H1 (cell line): ENCODE results near the gene MMD. TPM values are rescaled to one million over a fixed set of nuclear protein-coding genes. Genes with fewer than 3 reads are reported as not detected.

Source experiments
- CTCF ChIA-PET: fragments of 300-600 bp; sonication (Branson Sonifier 250); formaldehyde crosslinking; loops from one replicate; lab custom pipeline; 2021; ENCODE audit not compliant: partially characterized antibody; lab: Charles Lee
- POLR2A ChIA-PET: fragments of 300-600 bp; sonication (Branson Sonifier 250); formaldehyde crosslinking; loops from one replicate; lab custom pipeline; 2021; ENCODE audit warnings: inconsistent platforms; ENCODE audit not compliant: partially characterized antibody; lab: Charles Lee
- DNase-seq, 2 experiments: peaks; one replicate each; pipeline versions ENCODE4 v3.0.0 to v3.0.0-alpha.2; 2010 to 2022; ENCODE audit warnings: low spot score in 2 of 2, low read depth in 1 of 2, mixed read lengths in 1 of 2
- FAIRE-seq: peaks from 2 replicates; lab custom pipeline; 2011; peaks lifted over from hg19 to GRCh38; lab: Jason Lieb, UNC
- H2AFZ ChIP-seq: 2 replicates; pipeline ENCODE4 v1.8.1; 2012; ENCODE audit warnings: low read length, inconsistent platforms
- H2AK5ac ChIP-seq: 2 replicates; pipeline ENCODE4 v1.6.1; 2013; ENCODE audit warnings: low read depth, low read length
- H2BK120ac ChIP-seq: replicated peaks from 2 replicates; pipeline ENCODE3; 2013; ENCODE audit warnings: low read depth, low read length, inconsistent platforms
- H2BK12ac ChIP-seq: 2 replicates; pipeline ENCODE4 v1.6.1; 2013; ENCODE audit warnings: low read depth, low read length
- H2BK15ac ChIP-seq: 2 replicates; pipeline ENCODE4 v1.6.1; 2013; ENCODE audit warnings: low read length
- H2BK20ac ChIP-seq: 2 replicates; pipeline ENCODE4 v1.6.1; 2013; ENCODE audit warnings: low read length
- H2BK5ac ChIP-seq: 2 replicates; pipeline ENCODE4 v1.6.1; 2013; ENCODE audit warnings: low read depth, low read length
- H3K14ac ChIP-seq: 2 replicates; pipeline ENCODE4 v1.6.1; 2013; ENCODE audit warnings: inconsistent platforms; ENCODE audit not compliant: insufficient read length
- H3K18ac ChIP-seq: 2 replicates; pipeline ENCODE4 v1.6.1; 2013; ENCODE audit warnings: low read length; ENCODE audit errors: extremely low read depth
- H3K23ac ChIP-seq: 2 replicates; pipeline ENCODE4 v1.6.1; 2013; ENCODE audit warnings: inconsistent platforms; ENCODE audit not compliant: insufficient read length
- H3K23me2 ChIP-seq: 2 replicates; pipeline ENCODE4 v1.6.1; 2013; ENCODE audit warnings: low read depth, low read length
- H3K27ac ChIP-seq: 2 replicates; pipeline ENCODE4 v1.6.1; 2011; ENCODE audit warnings: low read depth, low read length, inconsistent platforms
- H3K27me3 ChIP-seq, 4 experiments: replicated peaks in 1 of 4; 1 replicate in 1 of 4; 2 replicates in 3 of 4; pipeline versions ENCODE4 v1.6.1 to v1.8.1; 2011 to 2013; ENCODE audit warnings: low read length in 3 of 4, mild to moderate bottlenecking in 3 of 4, inconsistent platforms in 2 of 4, mixed read lengths in 2 of 4, moderate library complexity in 1 of 4; ENCODE audit not compliant: control insufficient read depth in 3 of 4, insufficient read depth in 3 of 4; ENCODE audit errors: extremely low read depth in 1 of 4
- H3K36me3 ChIP-seq, 4 experiments: 2 replicates each; pipeline versions ENCODE4 v1.6.1 to v1.8.1; 2011 to 2013; ENCODE audit warnings: mild to moderate bottlenecking in 4 of 4, low read length in 3 of 4, moderate library complexity in 2 of 4, control low read depth in 1 of 4, inconsistent platforms in 1 of 4; ENCODE audit not compliant: insufficient read depth in 4 of 4, control insufficient read depth in 2 of 4
- H3K4ac ChIP-seq: replicated peaks from 2 replicates; pipeline ENCODE3; 2013; ENCODE audit warnings: low read length, low read depth, mixed read lengths, inconsistent platforms; ENCODE audit not compliant: insufficient read length
- H3K4me1 ChIP-seq, 4 experiments: replicated peaks in 1 of 4; 1 replicate in 1 of 4; 2 replicates in 3 of 4; pipeline versions ENCODE4 v1.6.1 to v1.8.1; 2011 to 2013; ENCODE audit warnings: low read length in 3 of 4, inconsistent platforms in 2 of 4, mixed read lengths in 1 of 4; ENCODE audit not compliant: insufficient read depth in 4 of 4, control insufficient read depth in 3 of 4
- H3K4me2 ChIP-seq, 2 experiments: 2 replicates each; pipeline versions ENCODE4 v1.6.1 to v1.8.1; 2011 to 2013; ENCODE audit warnings: low read depth in 2 of 2, low read length in 2 of 2, control low read depth in 1 of 2, inconsistent platforms in 1 of 2, mild to moderate bottlenecking in 1 of 2; ENCODE audit not compliant: insufficient read depth in 1 of 2
- H3K4me3 ChIP-seq, 4 experiments: fragments of 200-600, 300-600 bp in 1 of 4; sonication (generic), shearing (Covaris generic), sonication (Bioruptor Twin) in 1 of 4; 2 replicates each; pipeline versions ENCODE4 v1.5.1 to v1.8.1; 2011 to 2016; ENCODE audit warnings: low read length in 4 of 4, low read depth in 3 of 4, control low read depth in 2 of 4, inconsistent platforms in 2 of 4, mild to moderate bottlenecking in 2 of 4, mixed read lengths in 1 of 4, moderate library complexity in 1 of 4; ENCODE audit not compliant: insufficient read depth in 2 of 4; ENCODE audit errors: extremely low read depth in 1 of 4
- H3K56ac ChIP-seq: replicated peaks from 2 replicates; pipeline ENCODE3; 2013; ENCODE audit warnings: low read depth, mild to moderate bottlenecking, mixed read lengths, low read length, inconsistent platforms; ENCODE audit not compliant: insufficient read length
- H3K79me1 ChIP-seq: 2 replicates; pipeline ENCODE4 v1.6.1; 2013; ENCODE audit warnings: low read depth, low read length, control low read depth
- H3K79me2 ChIP-seq, 2 experiments: 2 replicates each; pipeline versions ENCODE4 v1.6.1 to v1.8.1; 2012 to 2013; ENCODE audit warnings: low read length in 2 of 2, mild to moderate bottlenecking in 2 of 2, inconsistent platforms in 1 of 2; ENCODE audit not compliant: insufficient read depth in 2 of 2, control insufficient read depth in 1 of 2
- H3K9ac ChIP-seq, 4 experiments: replicated peaks in 1 of 4; 1 replicate in 1 of 4; 2 replicates in 3 of 4; pipeline versions ENCODE4 v1.6.1 to v1.8.1; 2011 to 2013; ENCODE audit warnings: low read depth in 3 of 4, low read length in 3 of 4, control low read depth in 2 of 4, mild to moderate bottlenecking in 2 of 4, moderate library complexity in 2 of 4, inconsistent platforms in 1 of 4; ENCODE audit errors: extremely low read depth in 1 of 4
- H3K9me3 ChIP-seq, 2 experiments: 2 replicates each; pipeline versions ENCODE4 v1.6.1 to v1.8.1; 2012 to 2013; ENCODE audit warnings: mild to moderate bottlenecking in 2 of 2, moderate library complexity in 2 of 2, control low read depth in 1 of 2, inconsistent platforms in 1 of 2, low read depth in 1 of 2, low read length in 1 of 2, mixed read lengths in 1 of 2; ENCODE audit not compliant: insufficient read depth in 2 of 2
- H4K20me1 ChIP-seq, 2 experiments: replicated peaks in 1 of 2; 2 replicates each; pipeline versions ENCODE3 to v1.8.1; 2011 to 2013; ENCODE audit warnings: inconsistent platforms in 2 of 2, low read length in 2 of 2, mild to moderate bottlenecking in 1 of 2; ENCODE audit not compliant: insufficient read depth in 2 of 2, control insufficient read depth in 1 of 2
- H4K5ac ChIP-seq: 2 replicates; pipeline ENCODE4 v1.6.1; 2013; ENCODE audit warnings: low read length, low read depth, mixed read lengths, inconsistent platforms; ENCODE audit not compliant: insufficient read length
- H4K8ac ChIP-seq: 2 replicates; pipeline ENCODE4 v1.8.0; 2013; ENCODE audit warnings: mild to moderate bottlenecking, moderate library complexity, low read length, inconsistent platforms; ENCODE audit not compliant: insufficient read depth; ENCODE audit errors: extremely low read depth
- H4K91ac ChIP-seq: replicated peaks from 2 replicates; pipeline ENCODE3; 2013; ENCODE audit warnings: low read length, mixed read lengths, inconsistent platforms; ENCODE audit not compliant: insufficient read length
- ASH2L ChIP-seq: fragments of 200-600, 300-600 bp; sonication (generic); IDR thresholded peaks from one replicate; pipeline ENCODE4 v1.7.1; 2017; ENCODE audit warnings: low read length
- BACH1 ChIP-seq: IDR thresholded peaks from 2 replicates; pipeline ENCODE4 v1.6.1; 2012; ENCODE audit warnings: low read length, improper control_type of control experiment
- BRCA1 ChIP-seq: IDR thresholded peaks from 2 replicates; pipeline ENCODE4 v1.6.1; 2012; ENCODE audit warnings: low read depth, low read length, improper control_type of control experiment
- EGR1 ChIP-seq: IDR thresholded peaks from 2 replicates; pipeline ENCODE4 v1.6.1; 2011; ENCODE audit warnings: low read depth, low read length, borderline replicate concordance
- KDM4A ChIP-seq: IDR thresholded peaks from one replicate; pipeline ENCODE4 v1.7.1; 2012; ENCODE audit warnings: low read depth, mild to moderate bottlenecking, moderate library complexity, low read length, inconsistent platforms; ENCODE audit not compliant: severe bottlenecking
- POLR2A ChIP-seq, 2 experiments: IDR thresholded peaks; 1 replicate in 1 of 2; 2 replicates in 1 of 2; pipeline ENCODE4 v1.6.1; 2011; ENCODE audit warnings: low read depth in 2 of 2, low read length in 2 of 2, mild to moderate bottlenecking in 2 of 2; ENCODE audit errors: control extremely low read depth in 1 of 2
- POLR2AphosphoS5 ChIP-seq: IDR thresholded peaks from 2 replicates; pipeline ENCODE4 v1.6.1; 2011; ENCODE audit warnings: low read depth, low read length
- RXRA ChIP-seq: IDR thresholded peaks from 2 replicates; pipeline ENCODE4 v1.6.1; 2011; ENCODE audit warnings: low read depth, mild to moderate bottlenecking, low read length, moderate library complexity; ENCODE audit not compliant: insufficient read depth
- SP4 ChIP-seq: IDR thresholded peaks from 2 replicates; pipeline ENCODE4 v1.6.1; 2012; ENCODE audit warnings: low read length, inconsistent platforms
- TAF1 ChIP-seq: IDR thresholded peaks from 2 replicates; pipeline ENCODE4 v1.6.1; 2011; ENCODE audit warnings: mild to moderate bottlenecking, low read depth, low read length
- WGBS, 2 experiments: shearing (Covaris generic) in 1 of 2; methylation state at CpG; one replicate each; pipeline versions ENCODE4 v1.1.6 to v1.1.7; 2013 to 2015; ENCODE audit warnings: low lambda C conversion rate in 2 of 2, mixed read lengths in 2 of 2, inconsistent platforms in 1 of 2, low coverage in 1 of 2, missing lambda C conversion rate in 1 of 2; ENCODE audit not compliant: insufficient replicate concordance in 2 of 2, insufficient coverage in 1 of 2, insufficient read length in 1 of 2; ENCODE audit errors: extremely low coverage in 1 of 2, missing lambda C conversion rate in 1 of 2; 5-methylcytosine and 5-hydroxymethylcytosine counted together
- polyA plus RNA-seq, 7 experiments: library from polyadenylated mRNA; depleted of rRNA in 3 of 7; stranded (reverse) in 5 of 7; unstranded in 2 of 7; fragments of >200 nt in 5 of 7; fragments of 200-250 nt in 2 of 7; gene quantifications; 1 replicate in 5 of 7; 2 replicates in 1 of 7; 4 replicates in 1 of 7; pipeline versions ENCODE4 v1.2.1 to v1.2.3, GENCODE V29; 2011 to 2013; ENCODE audit warnings: missing spikeins in 2 of 7, mixed read lengths in 2 of 7
- total RNA-seq: library from RNA; stranded (reverse); fragmentation: NEBNext Ultra II Directional; extraction: Animal tissue kit (Norgen Biotek cat#: 25700); gene quantifications from 2 replicates; pipeline ENCODE4 v1.2.1, GENCODE V29; 2021
- TF ChIP-seq, protein P1 (sequence below): IDR thresholded peaks from 2 replicates; pipeline ENCODE4 v1.6.1; 2011; ENCODE audit warnings: low read depth, mild to moderate bottlenecking, low read length; ENCODE audit not compliant: insufficient read depth
- TF ChIP-seq, protein P2 (sequence below), 3 experiments: IDR thresholded peaks; 1 replicate in 2 of 3; 2 replicates in 1 of 3; pipeline versions ENCODE4 v1.5.1 to v1.6.1; 2011; ENCODE audit warnings: low read length in 3 of 3, mild to moderate bottlenecking in 3 of 3, inconsistent platforms in 2 of 3, low read depth in 1 of 3, moderate library complexity in 1 of 3; ENCODE audit not compliant: insufficient read depth in 1 of 3; ENCODE audit errors: control extremely low read depth in 1 of 3

MMD gene
- total and polyA plus RNA-seq, 2 of the 8 experiments (the other 6 are each of a cell fraction or from before 2014, with no cell fraction given): 28.2 to 37.8 TPM

DNA sequence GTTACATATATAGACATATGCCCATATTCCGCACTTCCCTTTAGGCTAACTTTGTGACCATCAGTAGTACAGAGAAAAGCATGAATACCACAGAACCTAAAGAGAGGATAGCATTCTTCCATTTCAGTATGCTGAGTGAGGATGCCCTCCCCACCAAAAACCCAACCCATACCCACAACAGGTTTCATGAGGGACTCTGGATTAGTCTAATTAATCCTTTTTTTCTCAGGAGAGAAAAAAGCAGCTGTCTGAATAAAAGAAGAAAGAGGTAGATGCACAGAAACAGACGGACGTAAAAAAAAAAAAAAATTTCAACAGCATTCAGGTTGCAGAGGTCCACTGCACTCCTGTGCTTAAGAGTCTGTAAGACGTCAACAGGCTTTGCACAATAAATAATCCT lies 6.7 kb downstream of the MMD start:
- no peak overlapping the region for H3K27ac ChIP-seq
- H4K20me1 ChIP-seq: peaks cover 0 to 6% of the 10 kb centered on the region in 2 experiments
- H3K27me3 ChIP-seq: no peaks in the 10 kb centered on the region
- peaks cover 0 to 3% (median under 1%) of the 10 kb centered on the region in 4 experiments; a peak in 4 of 7 replicates for H3K4me1 ChIP-seq
- POLR2A ChIA-PET: interaction anchor here (0.6 kb wide), 2 partner anchors 16 to 101 kb away, joined by 3 read pairs; no protein-coding TSS in a partner anchor
- peaks cover 6% of the 10 kb centered on the region for H3K79me1 ChIP-seq
- no peak overlapping the region for H3K4ac ChIP-seq
- no peak overlapping the region for H3K4me3 ChIP-seq
- no peak overlapping the region for H3K4me2 ChIP-seq
- no peak overlapping the region for H3K9ac ChIP-seq
- no peak overlapping the region for H4K91ac ChIP-seq
- H4K8ac ChIP-seq: no peak overlapping the region
- no peak overlapping the region for H2BK15ac ChIP-seq
- no peak overlapping the region for H3K14ac ChIP-seq
- H2BK120ac ChIP-seq: no peak overlapping the region
- no peak overlapping the region for H2BK20ac ChIP-seq
- H3K18ac ChIP-seq: no peak overlapping the region
- no peak overlapping the region for H4K5ac ChIP-seq
- no peak overlapping the region for H2BK5ac ChIP-seq
- H3K36me3 ChIP-seq: peaks cover 13 to 40% (median 25%) of the 10 kb centered on the region in 4 experiments; a peak in 7 of 8 replicates
- H3K79me2 ChIP-seq: peaks cover 14 to 58% of the 10 kb centered on the region in 2 experiments
- no peak for DNase-seq
- H3K9me3 ChIP-seq: no peaks in the 10 kb centered on the region
- no peak overlapping the region for H2AFZ ChIP-seq
- no peak overlapping the region for H3K56ac ChIP-seq
- FAIRE-seq: no peak
- no peak overlapping the region for H2BK12ac ChIP-seq
- CTCF ChIA-PET: interaction anchor here (0.6 to 1.2 kb wide), 5 partner anchors 8 to 422 kb away, joined by 3 to 4 read pairs (median 3); no protein-coding TSS in a partner anchor
- WGBS, 2 experiments: 89% methylated on average over 4 of the region's 4 CpGs; no CpG with 5 or more reads in 1 of the 2 experiments
- no peak overlapping the region for H3K23ac ChIP-seq
- no peak overlapping the region for H2AK5ac ChIP-seq
- H3K23me2 ChIP-seq: no peaks in the 10 kb centered on the region
- TF ChIP-seq, protein P1, sequence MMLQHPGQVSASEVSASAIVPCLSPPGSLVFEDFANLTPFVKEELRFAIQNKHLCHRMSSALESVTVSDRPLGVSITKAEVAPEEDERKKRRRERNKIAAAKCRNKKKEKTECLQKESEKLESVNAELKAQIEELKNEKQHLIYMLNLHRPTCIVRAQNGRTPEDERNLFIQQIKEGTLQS: no peak
- no peak for TF ChIP-seq TAF1
- TF ChIP-seq SP4: no peak
- no peak for TF ChIP-seq BRCA1
- TF ChIP-seq EGR1: no peak
- no peak for TF ChIP-seq POLR2AphosphoS5
- TF ChIP-seq, protein P2, sequence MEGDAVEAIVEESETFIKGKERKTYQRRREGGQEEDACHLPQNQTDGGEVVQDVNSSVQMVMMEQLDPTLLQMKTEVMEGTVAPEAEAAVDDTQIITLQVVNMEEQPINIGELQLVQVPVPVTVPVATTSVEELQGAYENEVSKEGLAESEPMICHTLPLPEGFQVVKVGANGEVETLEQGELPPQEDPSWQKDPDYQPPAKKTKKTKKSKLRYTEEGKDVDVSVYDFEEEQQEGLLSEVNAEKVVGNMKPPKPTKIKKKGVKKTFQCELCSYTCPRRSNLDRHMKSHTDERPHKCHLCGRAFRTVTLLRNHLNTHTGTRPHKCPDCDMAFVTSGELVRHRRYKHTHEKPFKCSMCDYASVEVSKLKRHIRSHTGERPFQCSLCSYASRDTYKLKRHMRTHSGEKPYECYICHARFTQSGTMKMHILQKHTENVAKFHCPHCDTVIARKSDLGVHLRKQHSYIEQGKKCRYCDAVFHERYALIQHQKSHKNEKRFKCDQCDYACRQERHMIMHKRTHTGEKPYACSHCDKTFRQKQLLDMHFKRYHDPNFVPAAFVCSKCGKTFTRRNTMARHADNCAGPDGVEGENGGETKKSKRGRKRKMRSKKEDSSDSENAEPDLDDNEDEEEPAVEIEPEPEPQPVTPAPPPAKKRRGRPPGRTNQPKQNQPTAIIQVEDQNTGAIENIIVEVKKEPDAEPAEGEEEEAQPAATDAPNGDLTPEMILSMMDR (IDR thresholded peaks at IDR 0.05; ENCODE audit: control extremely low read depth in 1 of 3, insufficient read depth in 1 of 3, low read depth in 1 of 3, low read length in 3 of 3): no peak
- TF ChIP-seq KDM4A: no peak
- no peak for TF ChIP-seq BACH1
- no peak for TF ChIP-seq RXRA
- TF ChIP-seq POLR2A (IDR thresholded peaks at IDR 0.05; ENCODE audit: control extremely low read depth in 1 of 2, low read depth in 2 of 2, low read length in 2 of 2): no peak
- TF ChIP-seq ASH2L: no peak
